MM.1S (cell line): ENCODE measurements around the gene NLRP9.

Source experiments
- EZH2 ChIP-seq: fragments of 300-600 bp; sonication (generic); optimal IDR thresholded peaks from 2 replicates; pipeline ENCODE3; 2017; ENCODE audit warnings: low read depth, mild to moderate bottlenecking, antibody characterized with exemption, low read length, mixed read lengths
- EZH2phosphoT487 ChIP-seq: fragments of 300-600 bp; sonication (generic); IDR thresholded peaks from 2 replicates; pipeline ENCODE4 v1.6.1; 2018; ENCODE audit warnings: antibody characterized with exemption, low read length
- TF ChIP-seq, protein P1 (sequence below): fragments of 300-600 bp; sonication (generic); IDR thresholded peaks from 2 replicates; pipeline ENCODE4 v1.5.1; 2016; ENCODE audit warnings: antibody characterized with exemption, low read length, mixed read lengths

DNA sequence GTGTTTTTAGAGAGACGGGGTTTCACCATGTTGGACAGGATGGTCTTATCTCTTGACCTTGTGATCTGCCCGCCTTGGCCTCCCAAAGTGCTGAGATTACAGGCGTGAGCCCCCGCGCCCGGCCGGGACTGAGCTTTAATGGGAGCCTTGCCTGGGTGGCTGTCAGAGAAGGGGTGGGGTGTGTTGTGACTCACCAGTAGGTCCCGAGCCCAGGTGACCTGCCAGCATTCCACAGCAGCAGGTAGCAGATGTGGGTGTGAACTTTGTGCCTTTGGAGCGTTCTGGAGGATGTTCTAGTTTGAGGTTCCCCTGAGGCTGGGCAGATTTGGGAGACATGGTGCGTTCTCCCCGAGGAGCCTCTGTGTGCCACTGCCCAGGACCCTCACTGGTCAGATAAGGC is 70.2 kb downstream of the NLRP9 start:
- TF ChIP-seq, protein P1, sequence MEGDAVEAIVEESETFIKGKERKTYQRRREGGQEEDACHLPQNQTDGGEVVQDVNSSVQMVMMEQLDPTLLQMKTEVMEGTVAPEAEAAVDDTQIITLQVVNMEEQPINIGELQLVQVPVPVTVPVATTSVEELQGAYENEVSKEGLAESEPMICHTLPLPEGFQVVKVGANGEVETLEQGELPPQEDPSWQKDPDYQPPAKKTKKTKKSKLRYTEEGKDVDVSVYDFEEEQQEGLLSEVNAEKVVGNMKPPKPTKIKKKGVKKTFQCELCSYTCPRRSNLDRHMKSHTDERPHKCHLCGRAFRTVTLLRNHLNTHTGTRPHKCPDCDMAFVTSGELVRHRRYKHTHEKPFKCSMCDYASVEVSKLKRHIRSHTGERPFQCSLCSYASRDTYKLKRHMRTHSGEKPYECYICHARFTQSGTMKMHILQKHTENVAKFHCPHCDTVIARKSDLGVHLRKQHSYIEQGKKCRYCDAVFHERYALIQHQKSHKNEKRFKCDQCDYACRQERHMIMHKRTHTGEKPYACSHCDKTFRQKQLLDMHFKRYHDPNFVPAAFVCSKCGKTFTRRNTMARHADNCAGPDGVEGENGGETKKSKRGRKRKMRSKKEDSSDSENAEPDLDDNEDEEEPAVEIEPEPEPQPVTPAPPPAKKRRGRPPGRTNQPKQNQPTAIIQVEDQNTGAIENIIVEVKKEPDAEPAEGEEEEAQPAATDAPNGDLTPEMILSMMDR: no peak
- TF ChIP-seq EZH2 (no peak), EZH2phosphoT487 (no peak)
